Heart right ventricle (tissue), 16 donors: ENCODE measurements around the gene GNG7. TPM values are rescaled to one million over a fixed set of nuclear protein-coding genes. Genes with fewer than 3 reads are reported as not detected.

Experiments used
- ATAC-seq, 8 donors: fragments of 200-7000 bp; cut with Tn5 transposase; one replicate each; pipeline ENCODE4 v1.9.1; 2020; ENCODE audit warnings: mild to moderate bottlenecking in 8 of 8, moderate library complexity in 8 of 8, moderate number of reproducible peaks in 1 of 8
- DNase-seq, 2 donors: peaks; one replicate each; pipeline ENCODE4 v3.0.0-alpha.2; 2020
- H3K27ac ChIP-seq, 10 donors: fragments of 200-600 bp; sonication (generic) in 2 of 10; one replicate each; pipeline versions ENCODE4 v1.5.0 to v1.8.0; 2020 to 2022; ENCODE audit warnings: mild to moderate bottlenecking in 3 of 10
- H3K27me3 ChIP-seq, 7 donors: fragments of 200-600 bp; one replicate each; pipeline ENCODE4 v1.8.0; 2021 to 2022; ENCODE audit warnings: mild to moderate bottlenecking in 2 of 7
- H3K36me3 ChIP-seq, 9 donors: fragments of 200-600 bp; sonication (generic) in 1 of 9; one replicate each; pipeline versions ENCODE4 v1.5.0 to v1.8.0; 2020 to 2022; ENCODE audit warnings: mild to moderate bottlenecking in 2 of 9
- H3K4me1 ChIP-seq, 9 donors: fragments of 200-600 bp; sonication (generic) in 1 of 9; one replicate each; pipeline versions ENCODE4 v1.5.0 to v1.8.0; 2020 to 2022; ENCODE audit warnings: mild to moderate bottlenecking in 4 of 9
- H3K4me3 ChIP-seq, 10 donors: fragments of 200-600 bp; sonication (generic) in 2 of 10; one replicate each; pipeline versions ENCODE4 v1.5.0 to v1.8.0; 2020 to 2022; ENCODE audit warnings: mild to moderate bottlenecking in 7 of 10, moderate library complexity in 2 of 10
- H3K9me3 ChIP-seq, 11 donors: fragments of 200-600 bp in 10 of 11; sonication (generic) in 2 of 11; one replicate each; pipeline versions ENCODE4 v1.5.0 to v1.8.0; 2013 to 2022; ENCODE audit warnings: mild to moderate bottlenecking in 2 of 11, control low read depth in 1 of 11, moderate library complexity in 1 of 11
- whole genome bisulfite sequencing, 2 donors: extraction: QIAGEN DNeasy Blood & Tissue Kit; methylation state at CpG; one replicate each; pipeline ENCODE4 v1.1.7; 2013; ENCODE audit warnings: inconsistent platforms in 1 of 2; 5-methylcytosine and 5-hydroxymethylcytosine counted together
- intact Hi-C, 10 donors: fragments of 100-400 bp; cut with DNase I; formaldehyde crosslinking; loops; one replicate each; pipeline versions ENCODE4 v1.11.1 to v1.14.2; 2022
- polyA plus RNA-seq, 2 donors: library from polyadenylated mRNA; stranded (reverse); fragments of 200-250 nt; gene quantifications; one replicate each; pipeline ENCODE4 v1.2.3, GENCODE V29; 2013
- total RNA-seq, 10 donors: library from RNA; stranded (reverse); fragmentation: NEBNext Ultra II Directional in 3 of 10; extraction: Animal tissue kit (Norgen Biotek cat#: 25700) in 3 of 10; gene quantifications; one replicate each; pipeline versions ENCODE4 v1.2.1 to v1.2.4, GENCODE V29; 2021 to 2023
- TF ChIP-seq, protein P1 (sequence below), 9 donors: fragments of 200-600 bp; sonication (generic) in 2 of 9; IDR thresholded peaks; one replicate each; pipeline versions ENCODE4 v1.5.0 to v1.8.0; 2021 to 2022; ENCODE audit warnings: antibody characterized with exemption in 9 of 9, mild to moderate bottlenecking in 5 of 9, moderate library complexity in 1 of 9
- donor health status: Arrhythmogenic right ventricular cardiomyopathy.
- donor health status: ischemic (EF 13 %, LVEDD 7.1; RV severe dilation, severe dysfunction).
- donor health status: healthy with polysubstance abuse.
- donor health status: DM: no; HTN: yes; CAD: no.
- donor health status: DM: no; HTN: no; CAD: no.
- donor health status: ischemic (EF 25% LVEDD 6.9; RV normal size, moderate dysfunction).
- donor health status: ischemic (EF 25% LVEDD 5.7; RV mildly dilated, moderate dysfunction).
- donor health status: healthy.
- donor health status: DM: yes; HTN: yes; CAD: no.
- donor health status: Ischemic cardiomyopathy.
- donor health status: ischemic (EF 35%, LVEDD 5.7; RV mildly dilated, moderate dysfunction).
- donor health status: nonischemic (EF 11% LVEDD 7.7; RV severe dilation, severe dysfunction).
- donor health status: DM: yes; HTN: yes; CAD: no.
- donor health status: PGD.
- donor health status: ischemic (EF 29% LVEDD 5.4; RV normal size, mild dysfunction).
- donor health status: nonischemic (EF 23%, LVEDD 6.1; RV moderate dilation, normal function).

Gene GNG7
- total and polyA plus RNA-seq, 12 donors = 8.4 to 56.9 (median 39.1) TPM

- H3K4me1 ChIP-seq = peaks cover under 1 to 25% (median 15%) of the 10 kb centered on the region in 9 donors
- H3K9me3 ChIP-seq = peaks cover 0 to 27% (median 8%) of the 10 kb centered on the region in 11 donors
- DNase-seq (no peak), ATAC-seq (no peak)
- no peak overlapping the region for H3K27ac ChIP-seq
- WGBS, 2 donors = 81 to 89% methylated on average over 13 of the region's 13 CpGs
- H3K36me3 ChIP-seq = no peaks in the 10 kb centered on the region
- intact Hi-C loops = loop anchor here in 1 of 10 donors (10.0 kb wide), 1 partner anchor 50 kb away; no protein-coding TSS in a partner anchor
- TF ChIP-seq, protein P1, sequence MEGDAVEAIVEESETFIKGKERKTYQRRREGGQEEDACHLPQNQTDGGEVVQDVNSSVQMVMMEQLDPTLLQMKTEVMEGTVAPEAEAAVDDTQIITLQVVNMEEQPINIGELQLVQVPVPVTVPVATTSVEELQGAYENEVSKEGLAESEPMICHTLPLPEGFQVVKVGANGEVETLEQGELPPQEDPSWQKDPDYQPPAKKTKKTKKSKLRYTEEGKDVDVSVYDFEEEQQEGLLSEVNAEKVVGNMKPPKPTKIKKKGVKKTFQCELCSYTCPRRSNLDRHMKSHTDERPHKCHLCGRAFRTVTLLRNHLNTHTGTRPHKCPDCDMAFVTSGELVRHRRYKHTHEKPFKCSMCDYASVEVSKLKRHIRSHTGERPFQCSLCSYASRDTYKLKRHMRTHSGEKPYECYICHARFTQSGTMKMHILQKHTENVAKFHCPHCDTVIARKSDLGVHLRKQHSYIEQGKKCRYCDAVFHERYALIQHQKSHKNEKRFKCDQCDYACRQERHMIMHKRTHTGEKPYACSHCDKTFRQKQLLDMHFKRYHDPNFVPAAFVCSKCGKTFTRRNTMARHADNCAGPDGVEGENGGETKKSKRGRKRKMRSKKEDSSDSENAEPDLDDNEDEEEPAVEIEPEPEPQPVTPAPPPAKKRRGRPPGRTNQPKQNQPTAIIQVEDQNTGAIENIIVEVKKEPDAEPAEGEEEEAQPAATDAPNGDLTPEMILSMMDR (IDR thresholded peaks at IDR 0.05) = no peak
- peaks cover 0 to 23% (median 0%) of the 10 kb centered on the region in 7 donors for H3K27me3 ChIP-seq
- H3K4me3 ChIP-seq = no peak overlapping the region
These were observed 218.1 kb downstream of the GNG7 start for GRCh38 chr19:2484178-2484937.

GRCh38 chr19:2483484-2484151 is 218.9 kb downstream of the GNG7 start:
- intact Hi-C loops = loop anchor here in 1 of 10 donors (10.0 kb wide), 1 partner anchor 51 kb away; no protein-coding TSS in a partner anchor
- no peak overlapping the region for H3K4me3 ChIP-seq
- no peak for DNase-seq
- peaks cover 0 to 15% (median 0%) of the 10 kb centered on the region in 7 donors for H3K27me3 ChIP-seq
- ATAC-seq = no peak
- TF ChIP-seq, protein P1 (IDR thresholded peaks at IDR 0.05) = no peak
- H3K36me3 ChIP-seq = no peaks in the 10 kb centered on the region
- peaks cover 0 to 27% (median 8%) of the 10 kb centered on the region in 11 donors for H3K9me3 ChIP-seq
- WGBS, 2 donors = 86 to 92% methylated on average over 4 of the region's 4 CpGs
- H3K27ac ChIP-seq = no peak overlapping the region
- peaks cover 1 to 25% (median 16%) of the 10 kb centered on the region in 9 donors for H3K4me1 ChIP-seq

GRCh38 chr19:2483084-2483483 is 219.4 kb downstream of the GNG7 start:
- TF ChIP-seq, protein P1 (IDR thresholded peaks at IDR 0.05) = no peak
- Histone ChIP-seq H3K27me3 (peaks cover 0 to 10% (median 0%) of the 10 kb centered on the region in 7 donors), H3K4me3 (no peak overlapping the region), H3K4me1 (peaks cover 5 to 25% (median 16%) of the 10 kb centered on the region in 9 donors), H3K27ac (no peak overlapping the region), H3K9me3 (peaks cover 0 to 27% (median 8%) of the 10 kb centered on the region in 11 donors), H3K36me3 (peaks cover 0 to 2% (median 0%) of the 10 kb centered on the region in 9 donors)
- WGBS, 2 donors = 78 to 86% methylated on average over 6 of the region's 6 CpGs
- DNase-seq (no peak), ATAC-seq (no peak)
- intact Hi-C loops = loop anchor here in 1 of 10 donors (10.0 kb wide), 1 partner anchor 52 kb away; no protein-coding TSS in a partner anchor

DNA sequence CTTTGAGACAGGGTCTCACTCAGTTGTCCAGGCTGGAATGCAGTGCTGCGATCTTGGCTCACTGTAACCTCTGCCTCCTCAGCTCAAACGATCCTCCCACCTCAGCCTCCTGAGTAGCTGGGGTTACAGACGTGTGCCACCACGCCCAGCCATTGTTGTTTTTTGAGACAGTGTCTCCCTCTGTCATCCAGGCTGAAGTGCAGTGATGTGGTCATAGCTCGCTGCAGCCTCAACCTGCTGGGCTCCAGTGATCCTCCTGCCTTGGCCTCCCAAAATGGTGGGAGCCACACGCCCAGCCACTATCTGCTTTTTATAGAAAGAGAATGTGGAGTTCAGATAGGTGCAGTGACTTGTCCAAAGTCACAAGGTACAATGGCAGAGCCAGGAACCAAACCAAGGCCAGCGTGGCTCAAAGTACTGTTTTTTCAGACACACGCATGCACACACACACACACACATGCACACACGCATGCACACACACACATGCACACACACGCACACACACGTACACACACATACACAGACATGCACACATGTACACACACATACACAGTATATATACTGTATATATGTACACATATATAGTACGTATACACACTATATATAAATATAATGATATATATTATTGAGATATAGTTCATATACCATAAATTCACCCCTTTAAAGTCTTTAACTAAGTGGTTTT is 220.0 kb downstream of the GNG7 start:
- Histone ChIP-seq H3K27ac (no peak overlapping the region), H3K9me3 (peaks cover 0 to 27% (median 8%) of the 10 kb centered on the region in 11 donors), H3K4me3 (no peak overlapping the region), H3K27me3 (peaks cover 0 to 4% (median 0%) of the 10 kb centered on the region in 7 donors), H3K36me3 (peaks cover 0 to 8% (median 0%) of the 10 kb centered on the region in 9 donors), H3K4me1 (peaks cover 3 to 25% (median 19%) of the 10 kb centered on the region in 9 donors)
- ATAC-seq (no peak), DNase-seq (no peak)
- intact Hi-C loops = loop anchor here in 1 of 10 donors (10.0 kb wide), 1 partner anchor 52 kb away; no protein-coding TSS in a partner anchor
- TF ChIP-seq, protein P1 (IDR thresholded peaks at IDR 0.05) = no peak
- 76 to 88% methylated on average over 12 of the region's 12 CpGs for WGBS, 2 donors
